GM12872 (cell line): Measurements from ENCODE around the gene NR4A3.

Experiments used
- TF ChIP-seq, protein P1 (sequence below): IDR thresholded peaks from 3 replicates; pipeline ENCODE4 v1.5.1; 2011; ENCODE audit warnings: low read depth, mild to moderate bottlenecking, low read length, moderate library complexity; ENCODE audit not compliant: insufficient read depth

The NR4A3 gene

GRCh38 chr9:99808454-99808853 lies 13.2 kb upstream of the NR4A3 start:
- TF ChIP-seq, protein P1, sequence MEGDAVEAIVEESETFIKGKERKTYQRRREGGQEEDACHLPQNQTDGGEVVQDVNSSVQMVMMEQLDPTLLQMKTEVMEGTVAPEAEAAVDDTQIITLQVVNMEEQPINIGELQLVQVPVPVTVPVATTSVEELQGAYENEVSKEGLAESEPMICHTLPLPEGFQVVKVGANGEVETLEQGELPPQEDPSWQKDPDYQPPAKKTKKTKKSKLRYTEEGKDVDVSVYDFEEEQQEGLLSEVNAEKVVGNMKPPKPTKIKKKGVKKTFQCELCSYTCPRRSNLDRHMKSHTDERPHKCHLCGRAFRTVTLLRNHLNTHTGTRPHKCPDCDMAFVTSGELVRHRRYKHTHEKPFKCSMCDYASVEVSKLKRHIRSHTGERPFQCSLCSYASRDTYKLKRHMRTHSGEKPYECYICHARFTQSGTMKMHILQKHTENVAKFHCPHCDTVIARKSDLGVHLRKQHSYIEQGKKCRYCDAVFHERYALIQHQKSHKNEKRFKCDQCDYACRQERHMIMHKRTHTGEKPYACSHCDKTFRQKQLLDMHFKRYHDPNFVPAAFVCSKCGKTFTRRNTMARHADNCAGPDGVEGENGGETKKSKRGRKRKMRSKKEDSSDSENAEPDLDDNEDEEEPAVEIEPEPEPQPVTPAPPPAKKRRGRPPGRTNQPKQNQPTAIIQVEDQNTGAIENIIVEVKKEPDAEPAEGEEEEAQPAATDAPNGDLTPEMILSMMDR: no peak

DNA sequence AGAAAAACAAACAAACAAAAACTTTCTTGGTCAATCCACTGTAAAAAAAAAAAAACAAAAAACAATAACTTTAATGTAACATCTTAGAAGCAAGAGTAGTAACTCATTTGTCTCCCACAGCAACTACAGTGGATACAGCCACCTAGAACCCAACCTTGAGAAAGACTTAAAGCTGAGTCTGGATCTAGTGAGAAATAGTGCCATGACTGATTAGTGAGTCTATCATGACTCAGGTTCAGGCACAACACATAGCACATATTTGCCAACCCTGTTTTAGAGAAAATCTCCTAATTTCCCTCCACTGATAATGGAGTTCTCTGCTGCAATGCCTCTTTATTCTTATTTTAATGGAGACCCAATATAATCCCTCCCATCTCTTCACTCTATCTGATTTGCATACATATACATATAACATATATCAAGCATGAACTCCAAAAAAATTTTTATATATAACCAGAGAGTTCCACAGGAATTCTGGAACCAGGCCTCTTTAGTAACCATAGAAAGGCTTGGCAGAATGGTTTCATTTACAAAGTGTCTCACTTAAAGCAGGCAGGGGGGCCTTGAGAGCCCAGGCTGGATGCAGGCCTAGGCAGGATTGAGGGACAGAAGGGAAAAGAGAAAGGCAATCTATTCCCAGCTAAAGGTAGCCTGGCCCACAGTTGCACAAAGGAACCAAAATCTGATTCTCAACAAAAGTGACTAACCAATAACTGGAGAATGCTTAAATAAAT lies 11.9 kb upstream of the NR4A3 start:
- TF ChIP-seq, protein P1: no peak

GRCh38 chr9:99811172-99811571 lies 10.5 kb upstream of the NR4A3 start:
- TF ChIP-seq, protein P1: no peak

- TF ChIP-seq, protein P1: no peak
These were observed 9.9 kb upstream of the NR4A3 start for GRCh38 chr9:99811598-99812383.

GRCh38 chr9:99813739-99814138 lies 7.9 kb upstream of the NR4A3 start:
- TF ChIP-seq, protein P1: no peak

GRCh38 chr9:99814359-99814758 lies 7.3 kb upstream of the NR4A3 start:
- TF ChIP-seq, protein P1: no peak

DNA sequence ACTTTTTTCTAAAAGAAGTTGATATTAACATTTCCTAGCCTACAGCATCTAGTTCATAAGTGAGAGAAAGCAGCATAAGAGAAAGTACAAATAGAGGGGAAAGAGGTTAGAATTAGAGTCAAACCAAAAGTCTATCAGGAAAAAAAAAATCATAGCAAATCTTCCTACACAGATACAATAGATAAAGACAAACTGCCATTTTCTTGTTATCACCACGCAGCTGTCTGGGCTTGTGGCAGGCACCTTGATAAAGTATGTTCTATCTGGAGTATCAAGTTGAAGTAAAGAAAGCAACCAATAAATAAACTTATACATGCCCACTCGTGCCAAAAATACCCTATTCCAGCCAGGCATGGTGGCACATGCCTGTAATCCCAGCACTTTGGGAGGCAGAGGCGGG lies 5.3 kb upstream of the NR4A3 start:
- TF ChIP-seq, protein P1: no peak
